ENCODE data around the gene ROM1.

The ROM1 gene

GRCh38 chr11:62593434-62594044, 19.5 kb upstream of the ROM1 start:
- Histone ChIP-seq H3K79me2 (ENCODE audit: insufficient read depth, low read length) (peaks cover 18% of the 10 kb centered on the region), H3K9me3 (ENCODE audit: low read length) (no peaks in the 10 kb centered on the region), H4K20me1 (ENCODE audit: insufficient read depth, low read length) (no peaks in the 10 kb centered on the region), H3K4me3 (ENCODE audit: low read depth, low read length, poor library complexity, severe bottlenecking) (no peak overlapping the region), H3K4me2 (ENCODE audit: low read length) (no peak overlapping the region), H3K36me3 (ENCODE audit: insufficient read depth, low read length) (peaks cover 69% of the 10 kb centered on the region), H3K9ac (ENCODE audit: low read length) (no peak overlapping the region), H3K4me1 (ENCODE audit: insufficient read depth, low read length, severe bottlenecking) (peaks cover 36% of the 10 kb centered on the region), H3K27me3 (ENCODE audit: insufficient read depth, low read length) (no peaks in the 10 kb centered on the region), H2AFZ (ENCODE audit: low read length) (no peak overlapping the region), H3F3A (ENCODE audit: insufficient read depth, low read length) (no peaks in the 10 kb centered on the region), H3K27ac (ENCODE audit: low read depth, low read length, poor library complexity, severe bottlenecking) (no peak overlapping the region), H3K9me2 (ENCODE audit: low read depth, low read length) (no peaks in the 10 kb centered on the region)
- peak; percentile 83 for TF ChIP-seq CTCF (IDR thresholded peaks at IDR 0.05; ENCODE audit: low read length)
- TF ChIP-seq EZH2 (IDR thresholded peaks at IDR 0.05; ENCODE audit: borderline replicate concordance, low read length) = no peak

- TF ChIP-seq EZH2 (IDR thresholded peaks at IDR 0.05; ENCODE audit: borderline replicate concordance, low read length) = no peak
- TF ChIP-seq CTCF (IDR thresholded peaks at IDR 0.05; ENCODE audit: low read length) = no peak
- Histone ChIP-seq H3K9ac (ENCODE audit: low read length) (no peak overlapping the region), H3K27ac (ENCODE audit: low read depth, low read length, poor library complexity, severe bottlenecking) (no peak overlapping the region), H3F3A (ENCODE audit: insufficient read depth, low read length) (no peaks in the 10 kb centered on the region), H4K20me1 (ENCODE audit: insufficient read depth, low read length) (no peaks in the 10 kb centered on the region), H3K4me1 (ENCODE audit: insufficient read depth, low read length, severe bottlenecking) (peaks cover 41% of the 10 kb centered on the region), H3K4me2 (ENCODE audit: low read length) (no peak overlapping the region), H3K4me3 (ENCODE audit: low read depth, low read length, poor library complexity, severe bottlenecking) (no peak overlapping the region), H2AFZ (ENCODE audit: low read length) (no peak overlapping the region), H3K27me3 (ENCODE audit: insufficient read depth, low read length) (no peaks in the 10 kb centered on the region), H3K9me3 (ENCODE audit: low read length) (no peaks in the 10 kb centered on the region), H3K9me2 (ENCODE audit: low read depth, low read length) (no peaks in the 10 kb centered on the region), H3K36me3 (ENCODE audit: insufficient read depth, low read length) (peaks cover 76% of the 10 kb centered on the region), H3K79me2 (ENCODE audit: insufficient read depth, low read length) (peaks cover 23% of the 10 kb centered on the region)
Observed at GRCh38 chr11:62595124-62595523, 17.9 kb upstream of the ROM1 start.

- peak overlapping the region; percentile 97 for H3K4me3 ChIP-seq (ENCODE audit: low read depth, low read length, poor library complexity, severe bottlenecking)
- TF ChIP-seq CTCF (IDR thresholded peaks at IDR 0.05; ENCODE audit: low read length) = no peak
- no peak for TF ChIP-seq EZH2 (IDR thresholded peaks at IDR 0.05; ENCODE audit: borderline replicate concordance, low read length)
- peak overlapping the region; percentile 94 for H3K4me2 ChIP-seq (ENCODE audit: low read length)
- H3K9me3 ChIP-seq (ENCODE audit: low read length) = no peaks in the 10 kb centered on the region
- no peaks in the 10 kb centered on the region for H3F3A ChIP-seq (ENCODE audit: insufficient read depth, low read length)
- H3K9me2 ChIP-seq (ENCODE audit: low read depth, low read length) = no peaks in the 10 kb centered on the region
- no peaks in the 10 kb centered on the region for H4K20me1 ChIP-seq (ENCODE audit: insufficient read depth, low read length)
- peaks cover 27% of the 10 kb centered on the region for H3K79me2 ChIP-seq (ENCODE audit: insufficient read depth, low read length)
- H3K9ac ChIP-seq (ENCODE audit: low read length) = peak overlapping the region; percentile 100
- no peak overlapping the region for H2AFZ ChIP-seq (ENCODE audit: low read length)
- peaks cover 91% of the 10 kb centered on the region for H3K36me3 ChIP-seq (ENCODE audit: insufficient read depth, low read length)
- peaks cover 26% of the 10 kb centered on the region for H3K4me1 ChIP-seq (ENCODE audit: insufficient read depth, low read length, severe bottlenecking)
- no peaks in the 10 kb centered on the region for H3K27me3 ChIP-seq (ENCODE audit: insufficient read depth, low read length)
- peak overlapping the region; percentile 79 for H3K27ac ChIP-seq (ENCODE audit: low read depth, low read length, poor library complexity, severe bottlenecking)
Observed at GRCh38 chr11:62599069-62599696, 13.9 kb upstream of the ROM1 start.
